ENCODE measurements around the gene MYL9.
A peak's percentile ranks its signal among the peaks of the same experiment; 100 is the strongest.
"Not testable (repeated sequence)": the region's sequence is repeated elsewhere in the genome, so short reads cannot be mapped to it uniquely, and the experiment has no call there.

MYL9 gene

GRCh38 chr20:36541227-36541767 is at the start of gene MYL9:
MYL9 (plus strand) TSS chr20:36541519; CDS start chr20:36544885, 3,366 bp downstream.
- DNase-seq (ENCODE audit: low read depth in 2 of 2, low spot score in 1 of 2) = no peak

DNA sequence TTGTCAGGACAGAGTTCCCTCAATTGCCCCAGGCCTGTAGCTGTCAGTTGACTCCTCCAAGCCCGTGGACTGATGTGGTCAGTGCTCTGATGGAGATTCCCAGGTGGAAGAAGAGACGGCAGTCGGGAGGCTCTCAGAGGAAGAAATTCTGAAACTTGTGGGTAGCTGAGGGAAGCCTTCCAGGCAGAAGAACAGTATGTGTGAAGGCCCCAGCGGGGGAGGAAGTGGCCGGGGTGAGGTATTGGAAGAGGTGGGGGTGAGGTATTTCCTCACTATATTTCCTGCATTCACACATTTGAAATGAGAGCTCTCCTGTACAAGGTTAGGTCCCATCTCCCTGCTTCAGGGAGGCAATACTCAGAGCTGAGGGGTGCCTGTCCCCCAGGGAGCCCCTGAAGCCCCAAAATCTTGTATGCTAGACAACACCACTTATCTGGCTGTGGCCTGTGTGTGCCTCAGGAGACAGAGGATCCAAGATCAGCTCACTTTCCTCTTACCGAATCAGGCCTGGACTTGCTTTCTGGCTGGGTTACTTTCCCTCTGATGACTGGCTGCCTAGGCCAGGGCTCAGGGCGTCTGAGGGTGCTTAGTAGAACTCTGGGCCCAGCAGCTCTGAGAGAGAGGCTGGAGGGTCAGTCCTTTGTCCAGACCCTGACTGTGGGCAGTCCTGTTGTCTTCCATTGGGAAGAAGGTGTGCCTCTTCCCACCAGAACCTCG is 49.3 kb upstream of the MYL9 start:
- peak; percentile 17 to 45 for DNase-seq (ENCODE audit: low read depth in 2 of 2, low spot score in 1 of 2)

- no peak for DNase-seq (ENCODE audit: low read depth in 2 of 2, low spot score in 1 of 2)
These were observed 48.1 kb upstream of the MYL9 start for GRCh38 chr20:36493051-36493800.

DNA sequence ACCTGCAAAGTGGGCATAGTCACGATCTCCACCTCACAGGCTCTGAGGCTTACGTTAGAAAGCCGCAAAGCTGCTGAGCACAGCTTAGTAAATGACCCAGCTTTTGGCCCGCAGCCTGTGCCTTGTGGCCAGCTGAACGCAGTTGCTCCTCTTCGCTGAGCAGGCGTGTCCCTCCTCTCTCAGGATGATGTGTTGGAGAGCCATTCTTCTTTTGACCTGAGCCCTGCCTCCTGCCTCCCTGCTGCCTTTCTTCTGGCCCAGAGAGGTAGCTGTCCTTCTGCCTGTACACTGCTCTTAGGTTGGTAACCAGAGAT is 47.6 kb upstream of the MYL9 start:
- DNase-seq (ENCODE audit: low read depth in 2 of 2, low spot score in 1 of 2) = no peak

GRCh38 chr20:36496707-36497669 is 44.3 kb upstream of the MYL9 start:
- DNase-seq (ENCODE audit: low read depth in 2 of 2, low spot score in 1 of 2) = no peak

DNA sequence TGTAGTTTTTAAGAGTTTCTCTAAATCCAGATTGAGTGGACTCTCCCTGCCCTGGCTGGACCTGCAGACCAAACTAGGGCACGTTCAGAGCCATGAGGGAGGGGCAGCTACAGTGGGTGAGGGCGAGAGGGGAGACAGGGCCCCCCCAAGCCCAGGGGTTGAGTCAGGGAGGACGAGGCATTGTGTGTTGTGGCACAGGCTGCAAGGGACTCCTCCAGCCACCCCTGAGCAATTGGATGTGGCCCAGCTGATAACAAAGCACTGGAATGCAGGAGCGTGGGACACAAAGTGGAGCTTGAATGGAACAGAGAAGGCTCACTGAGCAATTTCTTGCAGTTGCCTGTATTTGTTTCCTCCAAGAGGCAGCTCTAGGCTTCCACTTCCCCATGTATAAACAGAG is 43.5 kb upstream of the MYL9 start:
- no peak for DNase-seq (ENCODE audit: low read depth in 2 of 2, low spot score in 1 of 2)

DNA sequence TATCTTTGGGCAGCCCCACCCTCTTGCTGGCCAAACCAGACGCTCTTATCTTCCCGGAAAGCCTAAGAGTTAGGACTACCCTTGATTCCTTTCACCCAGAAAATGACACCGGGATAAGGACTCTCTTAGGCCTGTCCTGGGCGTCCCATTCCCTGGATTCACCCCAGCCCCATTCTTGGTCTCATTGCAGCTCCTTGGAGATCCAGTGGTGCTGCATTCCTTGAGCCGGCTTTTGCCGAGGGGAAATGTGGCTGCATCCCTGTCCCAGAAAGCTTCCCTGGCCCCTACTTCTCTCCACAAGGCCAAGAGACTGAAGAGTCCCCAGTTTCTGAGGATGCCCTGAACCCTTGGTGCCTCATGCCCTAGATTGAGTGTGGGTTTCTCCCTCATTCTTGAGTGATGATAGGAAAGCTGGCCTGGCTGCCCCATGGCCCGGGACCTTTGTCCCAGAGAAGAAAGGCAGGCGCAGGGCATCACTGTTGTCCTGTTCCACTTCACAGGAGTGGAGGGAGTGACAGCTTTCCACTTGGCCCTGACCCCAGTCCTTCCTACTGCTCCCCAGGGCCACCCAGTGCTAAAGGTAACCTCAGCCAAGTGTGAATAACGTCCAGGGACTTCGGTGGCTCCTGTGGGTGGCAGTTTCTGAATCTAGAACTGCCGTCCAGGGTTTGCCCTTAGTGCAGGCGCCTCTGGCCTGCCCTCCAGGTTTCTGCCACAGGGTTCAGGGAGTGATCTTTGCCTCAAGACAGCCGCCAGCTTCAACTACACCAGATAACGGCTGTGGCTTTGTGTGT is 42.7 kb upstream of the MYL9 start:
- no peak for DNase-seq (ENCODE audit: low read depth in 2 of 2, low spot score in 1 of 2)

GRCh38 chr20:36499211-36499610 is 42.1 kb upstream of the MYL9 start:
- DNase-seq (ENCODE audit: low read depth in 2 of 2, low spot score in 1 of 2) = no peak

DNA sequence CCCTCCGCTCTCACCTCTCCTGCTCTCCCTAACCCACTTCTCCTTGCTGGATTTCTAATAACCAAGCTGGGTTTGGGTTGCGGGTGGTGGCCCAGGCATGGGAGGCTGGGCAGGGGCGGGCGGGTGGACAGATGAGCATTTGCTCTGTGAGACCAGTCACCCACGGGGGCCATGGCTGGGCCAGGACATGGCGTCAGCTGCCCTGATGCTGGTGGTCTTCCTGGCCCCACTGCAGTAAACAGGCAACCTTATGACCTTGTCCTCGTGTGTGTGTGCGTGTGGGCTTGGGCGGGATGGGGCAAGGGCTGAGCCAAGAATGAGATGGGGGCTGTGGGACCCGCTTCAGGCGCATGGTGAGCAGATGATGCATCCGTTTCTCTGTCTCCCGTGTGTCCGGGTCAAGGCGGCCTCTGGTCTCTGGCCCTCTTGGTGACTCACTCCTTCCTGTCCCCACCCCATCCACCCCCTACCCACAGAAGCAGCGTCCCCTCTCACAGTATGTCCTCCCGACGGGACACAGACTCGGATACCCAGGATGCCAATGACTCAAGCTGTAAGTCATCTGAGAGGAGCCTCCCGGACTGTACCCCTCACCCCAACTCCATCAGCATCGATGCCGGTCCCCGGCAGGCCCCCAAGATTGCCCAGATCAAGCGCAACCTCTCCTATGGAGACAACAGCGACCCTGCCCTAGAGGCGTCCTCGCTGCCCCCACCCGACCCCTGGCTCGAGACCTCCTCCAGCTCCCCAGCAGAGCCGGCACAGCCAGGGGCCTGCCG is 41.4 kb upstream of the MYL9 start:
- no peak for DNase-seq (ENCODE audit: low read depth in 2 of 2, low spot score in 1 of 2)

- DNase-seq (ENCODE audit: low read depth in 2 of 2, low spot score in 1 of 2) = no peak
These were observed 39.8 kb upstream of the MYL9 start for GRCh38 chr20:36501367-36502006.

- DNase-seq (ENCODE audit: low read depth in 2 of 2, low spot score in 1 of 2) = no peak
These were observed 37.0 kb upstream of the MYL9 start for GRCh38 chr20:36504295-36504694.

GRCh38 chr20:36506253-36506652 is 35.1 kb upstream of the MYL9 start:
- no peak for DNase-seq (ENCODE audit: low read depth in 2 of 2, low spot score in 1 of 2)

- DNase-seq (ENCODE audit: low read depth in 2 of 2, low spot score in 1 of 2) = no peak
These were observed 33.6 kb upstream of the MYL9 start for GRCh38 chr20:36507746-36508145.

GRCh38 chr20:36519012-36519719 is 22.2 kb upstream of the MYL9 start:
- DNase-seq (ENCODE audit: low read depth in 2 of 2, low spot score in 1 of 2) = no peak

DNA sequence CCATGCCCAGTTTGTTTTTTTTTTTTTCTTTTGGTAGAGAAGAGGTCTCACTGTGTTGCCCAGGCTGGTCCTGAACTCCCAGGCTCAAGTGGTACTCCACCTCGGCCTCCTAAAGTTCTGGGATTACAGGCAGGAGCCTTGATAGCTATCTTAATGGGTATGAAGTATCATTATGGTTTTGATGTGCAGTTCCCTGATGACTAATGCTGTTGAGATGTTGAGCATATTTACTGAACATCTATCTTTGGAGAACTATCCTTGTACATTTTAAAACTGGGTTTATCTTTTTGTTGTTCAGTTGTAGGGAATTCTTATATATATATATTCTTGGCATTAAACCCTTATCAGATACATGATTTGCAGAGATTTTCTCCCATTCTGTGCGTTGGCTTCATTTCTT is 21.4 kb upstream of the MYL9 start:
- DNase-seq (ENCODE audit: low read depth in 2 of 2, low spot score in 1 of 2) = no peak

DNA sequence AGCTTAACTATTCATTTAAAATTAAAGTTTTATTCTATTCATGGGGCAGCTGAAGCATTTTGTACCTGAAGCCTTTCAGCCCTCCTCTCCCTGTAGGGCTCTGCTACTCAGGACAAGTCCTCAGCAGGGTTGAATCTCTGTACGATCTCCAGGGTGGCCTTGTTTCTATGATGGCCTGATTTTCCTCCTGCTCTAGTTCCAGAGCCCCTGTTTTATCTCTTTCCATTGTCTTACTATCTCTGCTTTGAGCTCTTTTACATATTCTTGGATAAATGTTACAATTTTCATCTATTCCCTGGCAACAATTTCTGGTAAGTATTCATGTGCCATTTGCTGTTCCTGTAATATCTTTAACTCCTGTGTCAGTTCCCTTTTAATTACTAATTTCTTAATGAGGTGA is 19.8 kb upstream of the MYL9 start:
- no peak for DNase-seq (ENCODE audit: low read depth in 2 of 2, low spot score in 1 of 2)

DNA sequence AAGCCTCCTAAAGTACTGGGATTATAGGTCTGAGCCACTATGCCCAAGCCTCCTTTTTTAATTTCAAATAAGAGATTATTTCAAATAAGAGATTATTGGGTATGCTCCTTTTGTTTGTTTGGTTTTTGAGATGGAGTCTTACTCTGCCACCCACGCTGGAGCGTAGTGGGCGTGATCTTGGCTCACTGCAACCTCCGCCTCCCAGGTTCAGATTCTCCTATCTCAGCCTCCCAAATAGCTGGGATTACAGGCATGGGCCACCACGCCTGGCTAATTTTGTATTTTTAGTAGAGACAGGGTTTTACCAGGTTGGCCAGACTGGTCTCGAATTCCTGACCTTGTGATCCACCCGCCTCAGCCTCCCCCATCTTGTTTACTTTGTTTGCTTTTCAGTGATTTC is 18.9 kb upstream of the MYL9 start:
- not testable (repeated sequence) for DNase-seq (ENCODE audit: low read depth in 2 of 2, low spot score in 1 of 2)

DNA sequence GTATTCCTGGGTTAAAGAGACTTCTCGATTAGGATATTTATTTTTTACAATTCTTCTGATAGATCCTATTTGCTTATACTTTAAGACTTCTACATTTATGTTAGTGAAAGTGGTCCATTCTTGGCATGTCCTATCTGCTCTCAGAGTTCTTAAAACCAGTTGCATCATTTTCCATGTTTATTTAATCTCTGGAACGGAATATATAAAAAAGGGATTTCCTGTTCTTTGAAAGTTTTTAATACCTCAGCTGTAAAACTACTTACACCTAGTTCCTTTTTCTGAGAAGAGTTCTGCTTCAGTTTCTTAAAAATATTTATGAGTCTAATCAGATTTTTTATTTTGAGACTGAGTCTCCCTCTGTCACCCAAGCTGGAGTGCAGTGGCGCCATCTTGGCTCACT is 18.0 kb upstream of the MYL9 start:
- DNase-seq (ENCODE audit: low read depth in 2 of 2, low spot score in 1 of 2) = no peak
